Measurements from ENCODE around the gene KIAA1217. TPM values are rescaled to one million over a fixed set of nuclear protein-coding genes. Genes with fewer than 3 reads are reported as not detected.

The KIAA1217 gene
- total and polyA plus RNA-seq, 2 of the 8 experiments (the other 6 are each of a cell fraction or from before 2014, with no cell fraction given): 4.5 to 15.6 TPM

GRCh38 chr10:24213266-24213665, 4.3 kb downstream of the KIAA1217 start (continued):
- TF ChIP-seq CHD7 (IDR thresholded peaks at IDR 0.05; ENCODE audit: insufficient replicate concordance, low read length) (no peak), E2F6 (IDR thresholded peaks at IDR 0.05) (no peak), POLR2A (IDR thresholded peaks at IDR 0.05; ENCODE audit: control extremely low read depth in 1 of 2, low read depth in 2 of 2, low read length in 2 of 2) (no peak)

Measured in H1 (cell line).